ENCODE measurements around the gene AURKAIP1. TPM values are rescaled to one million over a fixed set of nuclear protein-coding genes. Genes with fewer than 3 reads are reported as not detected.

AURKAIP1 gene
- total and polyA plus RNA-seq, 4 donors = 43.5 to 208 (median 168) TPM

- peaks cover 0 to 52% (median 11%) of the 10 kb centered on the region in 4 donors for H3K36me3 ChIP-seq (ENCODE audit: control insufficient read depth in 4 of 4, insufficient read depth in 4 of 4, low read length in 4 of 4)
- DNase-seq = no peak
- 93 to 96% methylated on average over 36 of the region's 36 CpGs for WGBS, 2 donors
These were observed 34.0 kb downstream of the AURKAIP1 start for GRCh38 chr1:1340791-1341548.

GRCh38 chr1:1340185-1340584 lies 34.8 kb downstream of the AURKAIP1 start:
- H3K27me3 ChIP-seq (ENCODE audit: control insufficient read depth in 3 of 3, insufficient read depth in 3 of 3, low read length in 2 of 3) = no peaks in the 10 kb centered on the region
- H3K27ac ChIP-seq (ENCODE audit: low read depth in 1 of 2, low read length in 1 of 2) = no peak overlapping the region
- ATAC-seq (ENCODE audit: insufficient read depth, low FRiP score) (no peak), DNase-seq (no peak)
- H3K9me3 ChIP-seq (ENCODE audit: control insufficient read depth in 4 of 4, insufficient read depth in 3 of 4, low read length in 3 of 4) = no peaks in the 10 kb centered on the region
- WGBS, 2 donors = 94 to 96% methylated on average over 23 of the region's 23 CpGs
- no peak overlapping the region for H3K9ac ChIP-seq (ENCODE audit: insufficient read depth in 1 of 2, low read length in 2 of 2)
- H3K36me3 ChIP-seq (ENCODE audit: control insufficient read depth in 4 of 4, insufficient read depth in 4 of 4, low read length in 4 of 4) = peaks cover 4 to 58% (median 11%) of the 10 kb centered on the region in 4 donors
- no peak for TF ChIP-seq CTCF (IDR thresholded peaks at IDR 0.05; ENCODE audit: control extremely low read depth, extremely low read depth)
- H3K4me3 ChIP-seq = no peak overlapping the region
- H3K4me1 ChIP-seq (ENCODE audit: control insufficient read depth in 5 of 5, insufficient read depth in 5 of 5, low read length in 5 of 5) = peaks cover 0 to 6% (median 0%) of the 10 kb centered on the region in 5 donors

More at GRCh38 chr1:1340791-1341548, 34.0 kb downstream of the AURKAIP1 start:
- H3K9me3 ChIP-seq (ENCODE audit: control insufficient read depth in 4 of 4, insufficient read depth in 3 of 4, low read length in 3 of 4) = no peaks in the 10 kb centered on the region
- no peak for ATAC-seq (ENCODE audit: insufficient read depth, low FRiP score)
- TF ChIP-seq CTCF (IDR thresholded peaks at IDR 0.05; ENCODE audit: control extremely low read depth, extremely low read depth) = no peak
- no peak overlapping the region for H3K4me3 ChIP-seq
- no peak overlapping the region for H3K9ac ChIP-seq (ENCODE audit: insufficient read depth in 1 of 2, low read length in 2 of 2)
- peaks cover 0 to 13% (median 0%) of the 10 kb centered on the region in 5 donors for H3K4me1 ChIP-seq (ENCODE audit: control insufficient read depth in 5 of 5, insufficient read depth in 5 of 5, low read length in 5 of 5)
- no peak overlapping the region for H3K27ac ChIP-seq (ENCODE audit: low read depth in 1 of 2, low read length in 1 of 2)
- H3K27me3 ChIP-seq (ENCODE audit: control insufficient read depth in 3 of 3, insufficient read depth in 3 of 3, low read length in 2 of 3) = no peaks in the 10 kb centered on the region

DNA sequence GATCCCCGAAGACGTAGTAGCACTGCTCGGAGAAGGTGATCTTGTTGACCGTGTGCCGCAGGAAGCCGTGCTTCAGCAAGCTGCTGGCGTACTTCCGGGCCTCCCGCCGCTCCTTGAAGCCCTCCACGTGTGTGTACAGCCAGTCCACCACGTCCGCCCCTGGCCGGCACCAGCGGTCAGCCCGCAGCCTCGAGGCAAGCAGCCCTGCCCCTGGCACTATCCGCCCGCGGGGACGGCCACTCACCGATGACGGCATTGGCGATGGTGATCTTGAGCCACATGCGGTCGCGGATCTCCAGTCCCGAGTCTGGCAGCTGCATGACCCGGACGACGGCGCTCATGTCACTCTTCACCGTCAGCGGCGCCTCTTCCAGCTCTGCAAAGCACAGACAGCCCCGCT lies 36.7 kb downstream of the AURKAIP1 start:
- H3K4me1 ChIP-seq (ENCODE audit: control insufficient read depth in 5 of 5, insufficient read depth in 5 of 5, low read length in 5 of 5) = no peaks in the 10 kb centered on the region
- no peak for DNase-seq
- H3K36me3 ChIP-seq (ENCODE audit: control insufficient read depth in 4 of 4, insufficient read depth in 4 of 4, low read length in 4 of 4) = peaks cover 4 to 60% (median 11%) of the 10 kb centered on the region in 4 donors
- H3K4me3 ChIP-seq = no peak overlapping the region
- peaks cover 0 to 5% (median 0%) of the 10 kb centered on the region in 4 donors for H3K9me3 ChIP-seq (ENCODE audit: control insufficient read depth in 4 of 4, insufficient read depth in 3 of 4, low read length in 3 of 4)
- no peak overlapping the region for H3K9ac ChIP-seq (ENCODE audit: insufficient read depth in 1 of 2, low read length in 2 of 2)
- no peak for ATAC-seq (ENCODE audit: insufficient read depth, low FRiP score)
- no peak overlapping the region for H3K27ac ChIP-seq (ENCODE audit: low read depth in 1 of 2, low read length in 1 of 2)
- H3K27me3 ChIP-seq (ENCODE audit: control insufficient read depth in 3 of 3, insufficient read depth in 3 of 3, low read length in 2 of 3) = no peaks in the 10 kb centered on the region
- no peak for TF ChIP-seq CTCF (IDR thresholded peaks at IDR 0.05; ENCODE audit: control extremely low read depth, extremely low read depth)
- 96 to 98% methylated on average over 36 of the region's 36 CpGs for WGBS, 2 donors
